Heart left ventricle (tissue), 16 donors: ENCODE results near the gene OAS3. TPM values are rescaled to one million over a fixed set of nuclear protein-coding genes. Genes with fewer than 3 reads are reported as not detected.
"Not testable (repeated sequence)": the region's sequence is repeated elsewhere in the genome, so short reads cannot be mapped to it uniquely, and the experiment has no call there.

Experiments used
- ATAC-seq, 4 donors: fragments of 200-7000 bp; cut with Tn5 transposase; one replicate each; pipeline ENCODE4 v1.9.1; 2020 to 2022; ENCODE audit warnings: moderate library complexity in 4 of 4, mild to moderate bottlenecking in 3 of 4, moderate number of reproducible peaks in 1 of 4
- DNase-seq, 5 donors: peaks; one replicate each; pipeline ENCODE4 v3.0.0-alpha.2; 2020
- H3K27ac ChIP-seq, 12 donors: fragments of 200-600 bp; sonication (generic) in 4 of 12; one replicate each; pipeline versions ENCODE4 v1.5.0 to v1.8.0; 2016 to 2022; ENCODE audit warnings: mild to moderate bottlenecking in 2 of 12
- H3K27me3 ChIP-seq, 9 donors: fragments of 200-600 bp; sonication (generic) in 2 of 9; one replicate each; pipeline versions ENCODE4 v1.5.1 to v1.8.0; 2016 to 2022; ENCODE audit warnings: mild to moderate bottlenecking in 3 of 9
- H3K36me3 ChIP-seq, 9 donors: fragments of 200-600 bp; sonication (generic) in 2 of 9; one replicate each; pipeline versions ENCODE4 v1.5.0 to v1.8.0; 2018 to 2022; ENCODE audit warnings: mild to moderate bottlenecking in 2 of 9
- H3K4me1 ChIP-seq, 12 donors: fragments of 200-600 bp; sonication (generic) in 4 of 12; one replicate each; pipeline versions ENCODE4 v1.5.0 to v1.8.0; 2016 to 2022; ENCODE audit warnings: mild to moderate bottlenecking in 3 of 12
- H3K4me3 ChIP-seq, 12 donors: fragments of 200-600 bp; sonication (generic) in 4 of 12; one replicate each; pipeline versions ENCODE4 v1.5.0 to v1.8.0; 2017 to 2022; ENCODE audit warnings: mild to moderate bottlenecking in 9 of 12, moderate library complexity in 4 of 12
- H3K9me3 ChIP-seq, 12 donors: fragments of 200-600 bp; sonication (generic) in 4 of 12; one replicate each; pipeline versions ENCODE4 v1.5.0 to v1.8.0; 2016 to 2022; ENCODE audit warnings: mild to moderate bottlenecking in 1 of 12
- CTCF ChIP-seq, 12 donors: fragments of 200-600 bp; sonication (generic) in 4 of 12; IDR thresholded peaks; one replicate each; pipeline versions ENCODE4 v1.5.0 to v1.8.0; 2018 to 2022; ENCODE audit warnings: antibody characterized with exemption in 12 of 12, mild to moderate bottlenecking in 5 of 12
- POLR2A ChIP-seq, 2 donors: fragments of 450-650 bp; IDR thresholded peaks; one replicate each; pipeline ENCODE4 v1.6.1; 2017; ENCODE audit warnings: antibody characterized with exemption in 2 of 2, mild to moderate bottlenecking in 2 of 2, moderate library complexity in 2 of 2
- WGBS, 4 donors: extraction: QIAGEN DNeasy Blood & Tissue Kit in 2 of 4; methylation state at CpG; one replicate each; pipeline versions ENCODE4 v1.1.5 to v1.1.7; 2013 to 2018; 5-methylcytosine and 5-hydroxymethylcytosine counted together
- intact Hi-C, 10 donors: fragments of 100-400 bp; cut with DNase I; formaldehyde crosslinking; loops; one replicate each; pipeline versions ENCODE4 v1.11.1 to v1.14.2; 2022
- polyA plus RNA-seq, 2 donors: library from polyadenylated mRNA; stranded (reverse); fragments of 200-250 nt; gene quantifications; one replicate each; pipeline ENCODE4 v1.2.3, GENCODE V29; 2013
- total RNA-seq, 9 donors: library from RNA; depleted of rRNA in 2 of 9; stranded (reverse); fragments of >200 nt in 2 of 9; fragmentation: NEBNext Ultra II Directional in 3 of 9; extraction: Animal tissue kit (Norgen Biotek cat#: 25700) in 3 of 9; gene quantifications; one replicate each; pipeline versions ENCODE4 v1.1.0 to v1.2.4, GENCODE V29; 2016 to 2023
- donor health status: ischemic (EF 13 %, LVEDD 7.1; RV severe dilation, severe dysfunction).
- donor health status: healthy with polysubstance abuse.
- donor health status: DM: no; HTN: yes; CAD: no.
- donor health status: DM: no; HTN: no; CAD: no.
- donor health status: ischemic (EF 25% LVEDD 6.9; RV normal size, moderate dysfunction).
- donor health status: ischemic (EF 25% LVEDD 5.7; RV mildly dilated, moderate dysfunction).
- donor health status: healthy.
- donor health status: DM: yes; HTN: yes; CAD: no.
- donor health status: ischemic (EF 35%, LVEDD 5.7; RV mildly dilated, moderate dysfunction).
- donor health status: nonischemic (EF 11% LVEDD 7.7; RV severe dilation, severe dysfunction).
- donor health status: DM: yes; HTN: yes; CAD: no.
- donor health status: PGD.
- donor health status: ischemic (EF 29% LVEDD 5.4; RV normal size, mild dysfunction).
- donor health status: nonischemic (EF 23%, LVEDD 6.1; RV moderate dilation, normal function).

OAS3 gene
- total and polyA plus RNA-seq, 11 donors = 4.1 to 45.1 (median 7.5) TPM

GRCh38 chr12:112948806-112949205, 10.5 kb downstream of the OAS3 start:
- H3K4me3 ChIP-seq = no peak overlapping the region
- H3K36me3 ChIP-seq = peaks cover 0 to 92% (median 57%) of the 10 kb centered on the region in 9 donors
- no peaks in the 10 kb centered on the region for H3K27me3 ChIP-seq
- DNase-seq (no peak), ATAC-seq (no peak)
- intact Hi-C loops = no loop called here
- H3K27ac ChIP-seq = no peak overlapping the region
- H3K9me3 ChIP-seq = peaks cover 0 to 16% (median 0%) of the 10 kb centered on the region in 12 donors
- 91 to 98% (median 94%) methylated on average over 6 to 7 of the region's 7 CpGs for WGBS, 4 donors
- no peaks in the 10 kb centered on the region for H3K4me1 ChIP-seq
- TF ChIP-seq CTCF (IDR thresholded peaks at IDR 0.05) (no peak), POLR2A (IDR thresholded peaks at IDR 0.05) (no peak)

GRCh38 chr12:112950701-112951100, 12.4 kb downstream of the OAS3 start:
- Histone ChIP-seq H3K4me3 (no peak overlapping the region), H3K4me1 (no peaks in the 10 kb centered on the region), H3K36me3 (peaks cover 0 to 79% (median 51%) of the 10 kb centered on the region in 9 donors), H3K27ac (no peak overlapping the region), H3K9me3 (peaks cover 0 to 16% (median 0%) of the 10 kb centered on the region in 12 donors), H3K27me3 (no peaks in the 10 kb centered on the region)
- DNase-seq (no peak), ATAC-seq (no peak)
- TF ChIP-seq POLR2A (IDR thresholded peaks at IDR 0.05) (no peak), CTCF (IDR thresholded peaks at IDR 0.05) (no peak)
- 91 to 93% (median 91%) methylated on average over 10 to 11 of the region's 11 CpGs for WGBS, 4 donors
- intact Hi-C loops = no loop called here

GRCh38 chr12:112957125-112957524, 18.9 kb downstream of the OAS3 start:
- DNase-seq, H3K27ac ChIP-seq, ATAC-seq, H3K4me1 ChIP-seq, intact Hi-C loops, H3K4me3 ChIP-seq, H3K27me3 ChIP-seq: not testable (repeated sequence)
- H3K9me3 ChIP-seq = peaks cover 0 to 27% (median 3%) of the 10 kb centered on the region in 12 donors
- peaks cover 0 to 75% (median 17%) of the 10 kb centered on the region in 9 donors for H3K36me3 ChIP-seq
- WGBS, 4 donors = 91 to 93% (median 92%) methylated on average over 4 of the region's 4 CpGs

GRCh38 chr12:112961074-112961473, 22.8 kb downstream of the OAS3 start:
- Histone ChIP-seq H3K9me3 (peaks cover 0 to 22% (median 2%) of the 10 kb centered on the region in 12 donors), H3K36me3 (peaks cover 0 to 96% (median 52%) of the 10 kb centered on the region in 9 donors), H3K4me1 (no peaks in the 10 kb centered on the region), H3K27ac (no peak overlapping the region), H3K27me3 (no peaks in the 10 kb centered on the region), H3K4me3 (no peak overlapping the region)
- DNase-seq (no peak), ATAC-seq (no peak)
- WGBS, 4 donors = 78 to 89% (median 84%) methylated on average over 7 of the region's 7 CpGs
- intact Hi-C loops = no loop called here
- TF ChIP-seq POLR2A (IDR thresholded peaks at IDR 0.05) (no peak), CTCF (IDR thresholded peaks at IDR 0.05) (no peak)

GRCh38 chr12:112961536-112961935, 23.3 kb downstream of the OAS3 start:
- TF ChIP-seq CTCF (IDR thresholded peaks at IDR 0.05) (no peak), POLR2A (IDR thresholded peaks at IDR 0.05) (no peak)
- Histone ChIP-seq H3K27ac (no peak overlapping the region), H3K4me3 (no peak overlapping the region), H3K36me3 (peaks cover 0 to 96% (median 57%) of the 10 kb centered on the region in 9 donors), H3K9me3 (peaks cover 0 to 21% (median 2%) of the 10 kb centered on the region in 12 donors), H3K4me1 (no peaks in the 10 kb centered on the region), H3K27me3 (no peaks in the 10 kb centered on the region)
- intact Hi-C loops = no loop called here
- 82 to 88% (median 85%) methylated on average over 4 of the region's 4 CpGs for WGBS, 4 donors
- ATAC-seq = no peak
- DNase-seq = no peak
